Activated CD8-positive, alpha-beta memory T cell treated with anti-CD3 and anti-CD28 coated beads for 36 hours (primary cell): ENCODE results near the gene EIF3I. TPM values are rescaled to one million over a fixed set of nuclear protein-coding genes. Genes with fewer than 3 reads are reported as not detected.

Experiments used
- CTCF ChIA-PET: fragments of 350-600 bp; sonication (Branson Sonifier 250); formaldehyde crosslinking; loops from one replicate; lab custom pipeline; 2021; ENCODE audit warnings: antibody characterized with exemption; lab: Charles Lee
- POLR2A ChIA-PET: fragments of 350-600 bp; sonication (Branson Sonifier 250); formaldehyde crosslinking; loops from one replicate; lab custom pipeline; 2021; ENCODE audit warnings: antibody characterized with exemption; lab: Charles Lee
- total RNA-seq, 2 experiments: library from RNA; stranded (reverse); gene quantifications; one replicate each; pipeline ENCODE4 v1.2.3, GENCODE V29; 2021

EIF3I gene
- 100 to 1,000 TPM; 387 to 402 TPM for total RNA-seq

DNA sequence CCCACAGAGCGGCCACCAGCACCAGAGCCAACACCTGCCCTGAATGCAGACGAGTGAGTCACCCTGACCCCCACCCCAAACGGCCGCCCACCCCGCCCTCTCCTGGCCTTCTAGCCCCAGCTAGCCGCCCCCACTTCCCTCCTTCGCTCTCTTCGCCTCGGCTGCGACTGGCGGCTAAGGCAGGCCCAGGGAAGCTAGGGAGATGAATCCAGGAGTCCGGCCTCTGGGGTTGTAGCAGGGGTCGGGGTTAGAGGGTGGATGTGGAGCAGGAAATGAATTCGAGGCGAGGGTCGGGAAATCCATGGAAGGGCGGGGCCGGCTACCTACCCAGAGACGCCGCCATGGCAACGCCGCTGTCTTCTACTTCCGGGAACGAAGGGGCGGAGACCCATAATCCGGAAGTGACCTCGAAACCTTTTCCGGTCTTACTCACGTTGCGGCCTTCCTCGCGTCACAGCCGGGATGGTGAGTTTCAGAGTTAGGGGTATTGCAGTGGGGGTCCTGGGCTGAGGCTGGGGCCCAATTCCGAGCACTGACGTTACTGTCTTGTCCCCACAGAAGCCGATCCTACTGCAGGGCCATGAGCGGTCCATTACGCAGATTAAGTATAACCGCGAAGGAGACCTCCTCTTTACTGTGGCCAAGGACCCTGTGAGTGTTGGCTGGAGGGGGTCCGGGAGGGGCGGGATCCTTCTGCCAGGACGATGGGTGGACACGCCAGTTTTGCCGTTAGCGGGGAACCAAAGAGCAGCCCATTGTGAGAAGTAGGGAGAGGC lies at the start of gene EIF3I, which contains the start of gene TMEM234:
Gene EIF3I (plus strand): TSS at position 428 of the 776 bp plus-strand sequence. CDS start 35 bp downstream, at position 463.
Gene TMEM234 (minus strand): TSS at position 374 of the 776 bp plus-strand sequence. CDS start 31 bp downstream, at position 343.
- ChIA-PET CTCF (interaction anchor here (1.8 kb wide), 1 partner anchor 25 kb away, joined by 4 read pairs; the partner anchor contains the start of gene FAM167B), POLR2A (interaction anchor here (1.1 kb wide), 1 partner anchor 17 kb away, joined by 3 read pairs; the partner anchor contains the start of gene IQCC)

DNA sequence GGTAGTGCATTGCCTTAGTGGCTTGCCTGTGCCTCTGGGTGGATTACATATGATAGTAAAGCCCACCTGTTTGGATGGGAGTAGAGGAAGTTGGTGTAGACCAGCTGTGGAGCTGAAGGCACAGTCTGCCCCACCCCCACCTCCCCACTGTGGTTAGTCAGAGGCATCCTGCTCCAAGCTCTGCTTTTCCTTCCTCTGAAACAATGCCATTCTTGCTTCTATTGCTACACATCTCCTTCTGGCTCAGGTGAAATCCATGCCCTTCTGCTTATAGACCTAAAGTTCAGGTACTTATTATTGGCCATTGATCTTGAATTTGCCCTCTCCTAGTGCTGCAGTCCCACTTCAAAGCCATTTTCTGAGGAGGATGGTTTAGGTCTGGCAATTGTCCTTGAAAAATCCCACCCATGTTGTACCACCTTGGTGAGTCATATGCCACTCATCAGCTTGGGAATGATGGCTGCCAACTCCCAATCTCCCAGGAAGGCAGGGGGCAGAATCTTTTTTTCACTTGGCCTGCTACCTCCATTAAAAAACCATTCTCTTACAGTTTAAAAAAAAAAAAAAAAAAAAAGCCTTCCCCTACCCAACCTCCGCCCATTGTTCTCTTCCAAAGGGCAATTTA lies 49.5 kb upstream of the EIF3I start:
- ChIA-PET POLR2A (no interaction called here), CTCF (interaction anchor here (0.7 kb wide), 1 partner anchor 86 kb away, joined by 3 read pairs; no protein-coding TSS in a partner anchor)

GRCh38 chr1:32178380-32179192 lies 43.6 kb upstream of the EIF3I start:
- ChIA-PET POLR2A (interaction anchor here (0.8 to 2.1 kb wide), 5 partner anchors 14 to 106 kb away, joined by 3 to 17 read pairs (median 6); partner anchors contain the start of genes KPNA6 and TMEM39B), CTCF (interaction anchor here (1.0 kb wide), 1 partner anchor 54 kb away, joined by 3 read pairs; no protein-coding TSS in a partner anchor)

DNA sequence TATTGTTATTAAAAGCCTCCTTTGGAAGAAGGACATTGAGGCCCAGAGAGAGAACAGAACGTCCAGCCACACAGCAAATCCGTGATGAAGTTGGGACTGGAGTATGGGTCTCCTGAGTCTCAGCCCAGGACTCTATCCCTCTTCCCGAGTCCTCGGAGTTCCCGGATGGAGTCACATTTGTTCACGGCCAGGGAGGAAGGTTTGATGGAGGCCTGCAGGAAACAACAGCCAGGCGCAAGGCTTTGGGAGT lies 43.1 kb upstream of the EIF3I start:
- CTCF ChIA-PET, result no interaction called here

GRCh38 chr1:32179443-32180185 lies 42.6 kb upstream of the EIF3I start, which contains the start of gene TXLNA:
Gene TXLNA (plus strand): TSS chr1:32179675. CDS start chr1:32180346, 671 bp downstream.
- ChIA-PET POLR2A (interaction anchor here (0.8 to 2.1 kb wide), 11 partner anchors 13 to 215 kb away, joined by 3 to 17 read pairs (median 4); partner anchors contain the start of genes BSDC1, CCDC28B, KPNA6 and TMEM39B), CTCF (interaction anchor here (2.3 kb wide), 1 partner anchor 18 kb away, joined by 6 read pairs; no protein-coding TSS in a partner anchor)

More for the DNA sequence above, 43.1 kb upstream of the EIF3I start:
- POLR2A ChIA-PET, result interaction anchor here (0.8 to 2.1 kb wide), 7 partner anchors 14 to 106 kb away, joined by 3 to 17 read pairs (median 6); partner anchors contain the start of genes CCDC28B, KPNA6 and TMEM39B

DNA sequence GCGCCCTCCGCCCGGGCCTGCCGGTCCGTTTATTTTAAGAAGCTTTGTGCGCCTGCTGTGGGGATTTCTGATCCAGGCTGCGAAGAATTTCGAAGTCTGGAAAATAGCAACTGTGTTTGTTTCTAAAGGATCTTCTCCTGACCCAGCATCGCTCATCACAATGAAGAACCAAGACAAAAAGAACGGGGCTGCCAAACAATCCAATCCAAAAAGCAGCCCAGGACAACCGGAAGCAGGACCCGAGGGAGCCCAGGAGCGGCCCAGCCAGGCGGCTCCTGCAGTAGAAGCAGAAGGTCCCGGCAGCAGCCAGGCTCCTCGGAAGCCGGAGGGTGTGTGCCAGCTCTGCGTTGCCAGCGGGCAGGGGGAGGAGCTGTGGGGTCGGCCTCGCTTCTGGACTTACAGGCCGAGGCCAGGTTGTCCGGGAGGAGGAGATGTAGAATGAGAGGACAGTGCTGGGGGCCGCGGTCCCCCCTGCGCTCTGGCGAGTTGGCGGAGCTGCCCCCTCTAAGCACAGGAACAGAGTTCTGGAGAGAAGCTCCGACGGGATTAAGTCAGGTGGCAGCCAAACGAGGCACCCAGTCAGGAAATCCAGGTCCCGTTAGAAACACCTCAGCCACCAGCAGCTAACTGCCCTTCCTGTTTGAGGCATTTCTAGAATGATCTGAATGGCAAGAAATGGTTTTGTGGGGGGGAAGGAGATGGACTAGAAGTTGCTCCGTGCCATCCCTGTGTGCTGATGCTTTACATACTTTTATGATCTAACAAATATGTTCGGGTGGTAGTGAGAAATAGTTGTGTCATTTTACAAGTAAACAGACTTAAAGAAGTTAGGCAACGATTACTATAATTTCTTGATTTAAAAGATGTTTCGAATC lies 41.8 kb upstream of the EIF3I start:
- CTCF ChIA-PET, result interaction anchor here (1.0 to 2.3 kb wide), 2 partner anchors 17 to 36 kb away, joined by 3 to 6 read pairs; no protein-coding TSS in a partner anchor
- POLR2A ChIA-PET, result interaction anchor here (0.9 to 2.1 kb wide), 11 partner anchors 12 to 214 kb away, joined by 3 to 17 read pairs (median 5); partner anchors contain the start of genes BSDC1, CCDC28B, KPNA6 and TMEM39B

GRCh38 chr1:32181065-32181464 lies 41.1 kb upstream of the EIF3I start:
- ChIA-PET CTCF (interaction anchor here (1.0 to 2.3 kb wide), 2 partner anchors 16 to 37 kb away, joined by 3 to 6 read pairs; no protein-coding TSS in a partner anchor), POLR2A (interaction anchor here (0.5 to 2.1 kb wide), 4 partner anchors 12 to 368 kb away, joined by 6 to 10 read pairs (median 7); partner anchors contain the start of gene CCDC28B)

- POLR2A ChIA-PET, result interaction anchor here (0.5 kb wide), 1 partner anchor 368 kb away, joined by 7 read pairs; no protein-coding TSS in a partner anchor
- CTCF ChIA-PET, result interaction anchor here (0.8 to 2.3 kb wide), 4 partner anchors 16 to 74 kb away, joined by 3 to 6 read pairs (median 3); partner anchors contain the start of gene KPNA6
Observed at GRCh38 chr1:32181563-32181962, 40.6 kb upstream of the EIF3I start.

DNA sequence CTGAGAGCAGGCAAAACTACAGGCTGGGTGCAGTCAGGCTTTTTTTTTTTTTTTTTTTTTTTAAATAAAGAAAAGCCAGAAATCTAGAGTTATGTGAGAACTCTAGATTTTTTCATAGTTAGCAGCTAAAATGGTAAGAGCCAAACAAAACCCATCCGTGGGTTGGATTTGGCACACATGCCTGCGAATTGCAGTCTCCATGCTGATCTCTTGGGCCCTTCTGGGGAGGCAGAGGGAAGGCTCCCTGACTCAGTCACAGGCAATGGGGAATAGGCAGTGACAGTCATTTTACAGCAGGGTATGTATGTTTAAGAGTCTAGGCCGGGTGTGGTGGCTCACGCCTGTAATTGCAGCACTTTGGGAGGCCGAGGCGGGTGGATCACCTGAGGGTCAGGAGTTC lies 40.1 kb upstream of the EIF3I start:
- ChIA-PET CTCF (interaction anchor here (0.8 to 0.9 kb wide), 2 partner anchors 66 to 74 kb away, joined by 3 read pairs; partner anchors contain the start of gene KPNA6), POLR2A (no interaction called here)

DNA sequence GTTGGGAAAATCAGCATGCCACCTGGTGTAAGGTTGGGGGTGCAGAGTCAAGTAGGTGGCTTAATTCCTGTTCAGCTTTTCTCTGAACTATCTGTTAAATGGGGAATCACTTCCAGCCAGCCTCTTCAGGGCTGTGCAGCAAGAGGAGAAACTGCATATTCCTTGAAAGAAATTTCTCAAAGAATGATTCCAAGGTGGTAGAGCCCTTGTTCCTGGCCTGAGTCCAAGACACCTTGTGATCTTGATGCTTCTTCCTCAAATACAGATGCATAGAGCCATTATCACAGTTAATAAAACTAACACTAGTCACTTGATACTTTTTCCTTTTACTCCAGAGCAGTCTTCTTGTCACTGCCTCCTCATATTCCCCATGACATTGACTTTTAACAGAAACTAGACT lies 37.6 kb upstream of the EIF3I start:
- ChIA-PET POLR2A (interaction anchor here (0.6 kb wide), 1 partner anchor 57 kb away, joined by 4 read pairs; no protein-coding TSS in a partner anchor), CTCF (interaction anchor here (1.0 to 2.1 kb wide), 2 partner anchors 13 to 49 kb away, joined by 3 to 8 read pairs; no protein-coding TSS in a partner anchor)

- CTCF ChIA-PET, result interaction anchor here (1.6 to 2.1 kb wide), 2 partner anchors 12 to 30 kb away, joined by 3 to 8 read pairs; no protein-coding TSS in a partner anchor
- POLR2A ChIA-PET, result no interaction called here
Observed at GRCh38 chr1:32186077-32186476, 36.1 kb upstream of the EIF3I start.

GRCh38 chr1:32186491-32186890 lies 35.7 kb upstream of the EIF3I start:
- ChIA-PET POLR2A (no interaction called here), CTCF (interaction anchor here (0.7 to 1.6 kb wide), 2 partner anchors 9 to 30 kb away, joined by 3 read pairs; no protein-coding TSS in a partner anchor)

DNA sequence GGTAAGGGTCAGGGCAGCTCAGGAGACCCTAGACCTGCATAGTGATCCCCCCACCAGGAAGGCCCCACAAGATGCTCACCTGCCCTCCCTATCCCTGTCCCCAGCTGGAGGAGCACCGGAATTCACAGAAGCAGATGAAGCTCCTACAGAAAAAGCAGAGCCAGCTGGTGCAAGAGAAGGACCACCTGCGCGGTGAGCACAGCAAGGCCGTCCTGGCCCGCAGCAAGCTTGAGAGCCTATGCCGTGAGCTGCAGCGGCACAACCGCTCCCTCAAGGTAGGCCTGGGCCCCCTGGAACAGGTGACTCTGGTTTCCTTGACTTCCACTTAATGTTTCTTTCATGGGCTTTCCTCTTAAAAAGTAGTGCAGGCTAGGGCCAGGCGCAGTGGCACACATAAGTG lies 34.4 kb upstream of the EIF3I start:
- POLR2A ChIA-PET, result interaction anchor here (0.7 kb wide), 1 partner anchor 70 kb away, joined by 4 read pairs; no protein-coding TSS in a partner anchor

GRCh38 chr1:32192220-32192948 lies 29.8 kb upstream of the EIF3I start:
- CTCF ChIA-PET, result interaction anchor here (0.6 kb wide), 1 partner anchor 45 kb away, joined by 3 read pairs; no protein-coding TSS in a partner anchor
- POLR2A ChIA-PET, result interaction anchor here (1.6 to 2.2 kb wide), 2 partner anchors 8 to 12 kb away, joined by 3 to 7 read pairs; partner anchors contain the start of genes CCDC28B and TXLNA

More for the DNA sequence above, 34.4 kb upstream of the EIF3I start:
- CTCF ChIA-PET, result no interaction called here

GRCh38 chr1:32194984-32195383 lies 27.2 kb upstream of the EIF3I start:
- ChIA-PET CTCF (no interaction called here), POLR2A (no interaction called here)
